Activated naive CD4-positive, alpha-beta T cell treated with anti-CD3 and anti-CD28 coated beads, Interleukin-2, amount 50 U/mL, for 72 hours (primary cell): ENCODE results near the gene POM121C. TPM values are rescaled to one million over a fixed set of nuclear protein-coding genes. Genes with fewer than 3 reads are reported as not detected.
"Not testable (repeated sequence)": the region's sequence is repeated elsewhere in the genome, so short reads cannot be mapped to it uniquely, and the experiment has no call there.

Experiments
- ATAC-seq, 2 donors: fragments of 150-1000 bp; cut with Tn5 transposase; 2 replicates each; pipeline ENCODE4 v1.10.0; 2021; ENCODE audit warnings: mild to moderate bottlenecking in 2 of 2, moderate library complexity in 2 of 2
- DNase-seq, 2 donors: peaks; one replicate each; pipeline ENCODE4 v3.0.0; 2021 to 2022; ENCODE audit warnings: low spot score in 2 of 2
- H3K27ac Mint-ChIP-seq, 2 donors: one replicate each; pipeline ENCODE4 v1.8.0; 2022; ENCODE audit warnings: mild to moderate bottlenecking in 2 of 2, mixed read lengths in 2 of 2
- H3K36me3 Mint-ChIP-seq, 2 donors: one replicate each; pipeline ENCODE4 v1.8.0; 2022; ENCODE audit warnings: mixed read lengths in 2 of 2
- H3K9me3 Mint-ChIP-seq, 2 donors: one replicate each; pipeline ENCODE4 v1.8.0; 2022; ENCODE audit warnings: mixed read lengths in 2 of 2
- total RNA-seq, 2 donors: library from RNA; stranded (reverse); gene quantifications; one replicate each; pipeline ENCODE4 v1.2.3, GENCODE V29; 2022

POM121C gene
- total RNA-seq, 2 donors from 2014 or later, result 54.1 to 111 TPM

DNA sequence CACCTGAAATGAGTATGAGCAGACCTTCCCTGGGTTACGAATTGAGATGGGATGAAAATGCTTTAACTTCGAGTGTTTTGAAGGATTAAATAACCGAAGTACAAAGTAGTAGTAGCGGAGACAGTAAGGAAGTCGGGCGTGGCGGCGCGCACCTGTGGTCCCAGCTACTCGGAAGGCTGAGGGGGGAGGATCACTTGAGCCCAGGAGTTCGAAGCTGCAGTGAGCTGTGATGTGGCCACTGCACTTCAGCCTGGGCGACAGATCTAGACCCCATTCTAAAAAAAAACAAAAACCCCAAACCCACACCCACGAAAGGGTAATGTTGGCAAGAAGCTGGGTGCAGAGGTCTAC lies 75.3 kb downstream of the POM121C start:
- ATAC-seq, H3K27ac Mint-ChIP-seq, H3K36me3 Mint-ChIP-seq, DNase-seq, H3K9me3 Mint-ChIP-seq: not testable (repeated sequence)

DNA sequence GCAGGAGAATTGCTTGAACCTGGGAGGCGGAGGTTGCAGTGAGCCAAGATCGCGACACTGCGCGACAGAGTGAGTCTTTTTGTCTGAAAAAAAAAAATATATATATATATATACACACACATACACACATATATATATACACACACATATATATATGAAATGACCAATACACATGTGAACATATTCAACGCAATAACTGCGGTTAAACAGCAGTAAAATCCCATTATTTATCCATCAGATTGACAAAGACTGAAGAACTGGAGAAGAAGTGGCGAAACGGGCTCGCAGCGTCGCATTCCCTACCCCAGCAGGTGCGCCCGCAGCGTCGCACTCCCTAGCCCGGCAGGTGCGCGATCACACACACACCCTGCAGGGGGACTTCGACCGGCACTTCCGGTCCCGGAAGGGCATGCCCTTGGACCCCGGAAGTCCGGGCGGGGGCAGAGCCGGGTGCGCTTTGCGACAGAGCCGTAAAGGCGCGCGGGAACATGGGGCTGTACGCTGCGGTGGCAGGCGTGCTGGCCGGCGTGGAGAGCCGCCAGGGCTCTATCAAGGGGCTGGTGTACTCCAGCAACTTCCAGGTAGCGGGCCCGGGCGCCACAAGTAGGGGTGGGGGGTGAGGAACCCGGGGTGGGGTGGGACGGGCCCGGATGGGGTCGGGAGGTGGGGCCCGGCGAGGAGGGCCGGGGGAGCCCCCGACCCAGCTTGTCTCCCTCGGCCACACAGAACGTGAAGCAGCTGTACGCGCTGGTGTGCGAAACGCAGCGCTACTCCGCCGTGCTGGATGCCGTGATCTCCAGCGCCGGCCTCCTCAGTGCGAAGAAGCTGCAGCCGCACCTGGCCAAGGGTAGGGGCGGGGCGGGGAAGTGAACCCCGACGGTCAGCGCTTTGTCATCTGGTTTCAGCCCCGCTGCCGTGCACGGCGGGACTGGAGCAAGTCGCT lies 75.9 kb downstream of the POM121C start:
- not testable (repeated sequence) for DNase-seq, H3K36me3 Mint-ChIP-seq, H3K9me3 Mint-ChIP-seq, H3K27ac Mint-ChIP-seq
- peak; percentile 92 to 95 for ATAC-seq

DNA sequence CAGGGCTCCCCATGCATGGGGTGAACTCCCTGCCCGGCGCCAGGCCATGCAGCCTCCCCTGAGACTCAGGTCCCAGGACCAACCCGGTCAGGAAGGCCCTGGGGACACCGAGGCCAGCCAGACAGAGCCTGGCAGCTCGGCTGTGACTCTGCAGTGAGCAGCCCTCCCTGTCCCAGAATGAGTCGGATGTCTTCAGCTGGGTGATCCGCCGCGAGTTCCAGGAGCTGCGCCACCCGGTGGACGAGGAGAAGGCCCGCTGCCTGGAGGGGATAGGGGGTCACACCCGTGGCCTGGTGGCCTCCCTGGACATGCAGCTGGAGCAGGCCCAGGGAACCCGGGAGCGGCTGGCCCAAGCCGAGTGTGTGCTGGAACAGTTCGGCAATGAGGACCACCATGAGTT lies 81.4 kb downstream of the POM121C start:
- not testable (repeated sequence) for DNase-seq, H3K27ac Mint-ChIP-seq, H3K36me3 Mint-ChIP-seq, H3K9me3 Mint-ChIP-seq
- ATAC-seq, result peak in 1 of 2 donors; percentile 31

DNA sequence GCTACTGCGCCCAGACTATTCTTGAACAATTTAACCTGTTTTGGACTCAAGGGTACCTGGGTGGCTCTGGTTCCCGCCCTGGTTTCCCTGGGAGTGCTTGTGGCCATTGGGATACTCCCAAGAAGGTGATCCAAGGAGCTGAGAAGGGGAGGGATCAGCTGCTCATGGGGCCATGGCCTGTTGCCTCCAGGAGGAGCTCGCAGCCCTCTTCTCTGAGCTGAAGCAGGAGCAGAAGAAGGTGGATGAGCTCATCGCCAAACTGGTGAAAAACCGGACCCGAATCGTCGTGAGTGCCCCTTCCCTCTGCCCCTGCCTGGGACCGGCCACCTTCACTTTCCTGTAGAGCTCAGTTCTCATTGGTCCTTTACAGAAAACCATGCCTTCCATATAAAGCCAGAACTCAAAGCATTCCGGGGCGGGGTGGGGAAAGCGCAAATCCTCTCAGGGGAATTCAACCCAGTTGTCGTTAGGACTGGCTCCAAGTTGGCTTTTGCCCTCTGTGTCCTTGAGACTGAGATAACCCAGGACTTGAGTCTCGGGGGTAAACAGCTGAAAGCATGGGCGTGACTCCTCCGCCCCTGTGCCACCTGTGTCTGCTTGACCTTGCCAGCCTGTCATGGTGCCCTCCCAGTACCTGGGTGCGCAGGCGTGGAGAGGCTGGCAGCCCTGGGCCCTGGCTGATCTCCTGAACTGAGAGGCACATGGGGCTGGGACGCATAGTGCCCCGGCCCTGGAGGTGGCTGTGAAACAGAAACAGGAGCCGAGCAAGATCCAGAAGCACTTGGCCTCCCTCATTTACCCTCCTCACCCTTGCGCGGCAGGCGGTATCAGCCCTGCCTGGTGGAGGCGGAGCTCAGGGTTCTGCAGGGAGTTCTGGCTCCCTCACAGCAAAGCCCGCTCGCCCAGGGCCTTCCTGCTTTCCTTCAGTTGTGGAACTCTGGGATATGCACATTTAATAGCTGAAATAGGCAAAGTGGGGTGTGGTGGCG lies 82.3 kb downstream of the POM121C start:
- H3K27ac Mint-ChIP-seq, ATAC-seq, H3K36me3 Mint-ChIP-seq: not testable (repeated sequence)

DNA sequence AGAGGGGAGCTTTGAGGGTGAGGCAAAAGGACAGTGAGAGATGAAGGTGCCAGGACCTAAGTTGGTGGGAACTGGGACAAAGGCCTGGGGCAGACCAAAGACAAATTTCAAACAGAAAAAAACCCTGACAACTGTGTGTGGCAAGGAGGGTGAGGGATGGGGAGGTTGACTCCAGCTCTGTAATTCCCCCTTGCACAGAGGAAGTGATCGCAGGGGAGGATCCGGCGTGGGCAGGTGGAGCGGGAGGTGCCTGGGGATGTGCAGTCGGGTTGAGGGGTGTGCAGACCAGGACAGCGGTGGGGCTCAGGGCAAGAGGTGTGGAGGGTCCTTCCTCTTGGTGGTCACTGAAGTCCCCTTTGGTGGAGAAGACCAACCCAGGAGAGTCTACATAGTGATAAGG lies 85.5 kb downstream of the POM121C start:
- not testable (repeated sequence) for H3K27ac Mint-ChIP-seq, H3K9me3 Mint-ChIP-seq, DNase-seq, H3K36me3 Mint-ChIP-seq
- peak; percentile 21 to 38 for ATAC-seq

More for the DNA sequence above, 82.3 kb downstream of the POM121C start:
- not testable (repeated sequence) for H3K9me3 Mint-ChIP-seq, DNase-seq

DNA sequence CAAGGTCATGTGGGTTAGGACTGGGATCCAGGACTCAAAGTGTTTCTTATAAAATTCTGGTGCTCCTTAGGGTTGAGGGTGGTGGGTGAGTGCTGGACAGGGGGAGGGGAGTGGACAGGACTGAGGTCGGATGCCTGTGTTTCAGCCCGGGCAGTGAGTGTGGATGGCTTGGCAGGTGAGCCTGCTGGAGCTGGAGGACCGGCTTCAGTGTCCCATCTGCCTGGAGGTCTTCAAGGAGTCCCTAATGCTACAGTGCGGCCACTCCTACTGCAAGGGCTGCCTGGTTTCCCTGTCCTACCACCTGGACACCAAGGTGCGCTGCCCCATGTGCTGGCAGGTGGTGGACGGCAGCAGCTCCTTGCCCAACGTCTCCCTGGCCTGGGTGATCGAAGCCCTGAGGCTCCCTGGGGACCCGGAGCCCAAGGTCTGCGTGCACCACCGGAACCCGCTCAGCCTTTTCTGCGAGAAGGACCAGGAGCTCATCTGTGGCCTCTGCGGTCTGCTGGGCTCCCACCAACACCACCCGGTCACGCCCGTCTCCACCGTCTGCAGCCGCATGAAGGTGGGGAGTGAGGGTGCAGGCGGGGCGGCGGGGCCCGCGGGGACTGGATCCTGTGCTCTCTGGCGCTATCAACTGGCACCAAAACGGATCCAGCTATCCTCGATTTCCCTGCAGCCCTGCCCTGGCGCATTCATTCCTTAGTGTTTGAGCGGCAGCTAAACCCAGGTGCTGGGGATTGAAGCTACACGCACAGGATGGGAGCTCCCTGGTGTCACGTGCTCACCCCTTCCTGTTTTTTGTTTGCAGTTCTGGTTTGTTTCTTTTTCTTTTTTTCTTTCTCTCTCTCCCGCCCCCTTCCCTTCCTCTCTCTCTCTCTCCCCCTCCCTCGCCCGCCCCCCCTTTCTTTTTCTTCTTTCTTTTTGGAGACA lies 87.1 kb downstream of the POM121C start:
- DNase-seq, H3K36me3 Mint-ChIP-seq, H3K9me3 Mint-ChIP-seq, H3K27ac Mint-ChIP-seq: not testable (repeated sequence)
- peak; percentile 61 to 71 for ATAC-seq

DNA sequence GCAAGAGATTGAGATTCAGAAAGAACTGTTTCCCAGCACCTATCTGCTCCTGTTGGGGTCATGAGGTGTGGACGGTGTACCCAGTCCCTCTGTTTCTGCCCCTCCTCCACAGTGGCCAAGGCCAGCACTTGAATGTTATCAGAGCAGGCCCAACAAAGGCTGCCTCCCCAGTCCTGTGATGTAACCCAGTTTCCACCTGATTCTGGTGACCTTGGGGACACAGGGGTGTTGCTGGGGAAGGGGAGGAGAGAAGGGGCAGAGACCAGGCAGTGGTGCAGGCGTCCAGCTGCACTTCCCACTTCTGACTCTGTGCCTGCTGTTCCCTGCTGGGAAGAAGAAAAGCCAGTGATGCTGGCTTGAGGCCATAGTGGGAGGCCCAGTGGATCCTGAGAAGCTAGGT lies 88.2 kb downstream of the POM121C start:
- DNase-seq, H3K27ac Mint-ChIP-seq, H3K36me3 Mint-ChIP-seq, ATAC-seq, H3K9me3 Mint-ChIP-seq: not testable (repeated sequence)

DNA sequence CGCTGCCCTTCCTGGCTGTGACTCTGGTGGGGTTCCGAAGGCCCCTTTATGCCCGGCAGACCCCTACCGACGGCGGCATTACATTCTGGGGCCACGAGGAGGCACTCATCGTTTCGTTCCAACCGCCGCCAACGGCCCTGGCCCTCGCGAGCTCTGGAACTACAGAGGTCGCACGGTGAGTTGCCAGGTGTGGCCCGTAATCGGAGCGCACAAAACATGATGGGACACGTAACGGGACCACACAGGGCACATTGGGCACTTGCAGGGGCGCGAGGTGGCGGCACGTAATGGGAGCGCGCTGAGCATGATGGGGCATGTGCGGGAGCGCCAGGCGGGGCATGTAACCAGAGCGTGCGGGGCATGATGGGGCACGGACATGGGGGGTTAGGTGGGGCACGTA lies 90.8 kb downstream of the POM121C start, which contains the start of gene TRIM73:
TRIM73 (plus strand) TSS at position 301 of the 400 bp plus-strand sequence. CDS start 3,305 bp downstream, outside the sequence.
- not testable (repeated sequence) for ATAC-seq, H3K27ac Mint-ChIP-seq, DNase-seq, H3K9me3 Mint-ChIP-seq, H3K36me3 Mint-ChIP-seq

DNA sequence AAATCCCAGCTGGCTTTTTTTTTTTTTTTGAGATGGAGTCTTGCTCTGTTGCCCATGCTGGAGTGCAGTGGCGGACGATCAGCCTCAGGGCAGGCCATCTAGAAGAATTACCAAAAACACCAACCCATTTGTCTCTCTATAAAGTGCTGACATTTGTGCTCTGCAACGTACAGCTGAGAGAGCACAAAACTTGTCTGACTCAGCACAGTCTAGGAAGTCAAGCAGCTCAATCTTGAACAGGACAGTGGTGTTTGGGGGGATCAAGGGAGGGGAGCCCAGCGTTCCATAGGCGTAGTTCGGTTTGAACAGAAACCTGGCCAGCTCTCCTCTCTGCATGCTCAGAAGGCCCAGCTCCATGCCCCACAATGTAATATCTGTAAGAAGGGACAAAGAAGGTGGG lies 92.9 kb downstream of the POM121C start:
- not testable (repeated sequence) for ATAC-seq, DNase-seq, H3K27ac Mint-ChIP-seq, H3K36me3 Mint-ChIP-seq, H3K9me3 Mint-ChIP-seq

DNA sequence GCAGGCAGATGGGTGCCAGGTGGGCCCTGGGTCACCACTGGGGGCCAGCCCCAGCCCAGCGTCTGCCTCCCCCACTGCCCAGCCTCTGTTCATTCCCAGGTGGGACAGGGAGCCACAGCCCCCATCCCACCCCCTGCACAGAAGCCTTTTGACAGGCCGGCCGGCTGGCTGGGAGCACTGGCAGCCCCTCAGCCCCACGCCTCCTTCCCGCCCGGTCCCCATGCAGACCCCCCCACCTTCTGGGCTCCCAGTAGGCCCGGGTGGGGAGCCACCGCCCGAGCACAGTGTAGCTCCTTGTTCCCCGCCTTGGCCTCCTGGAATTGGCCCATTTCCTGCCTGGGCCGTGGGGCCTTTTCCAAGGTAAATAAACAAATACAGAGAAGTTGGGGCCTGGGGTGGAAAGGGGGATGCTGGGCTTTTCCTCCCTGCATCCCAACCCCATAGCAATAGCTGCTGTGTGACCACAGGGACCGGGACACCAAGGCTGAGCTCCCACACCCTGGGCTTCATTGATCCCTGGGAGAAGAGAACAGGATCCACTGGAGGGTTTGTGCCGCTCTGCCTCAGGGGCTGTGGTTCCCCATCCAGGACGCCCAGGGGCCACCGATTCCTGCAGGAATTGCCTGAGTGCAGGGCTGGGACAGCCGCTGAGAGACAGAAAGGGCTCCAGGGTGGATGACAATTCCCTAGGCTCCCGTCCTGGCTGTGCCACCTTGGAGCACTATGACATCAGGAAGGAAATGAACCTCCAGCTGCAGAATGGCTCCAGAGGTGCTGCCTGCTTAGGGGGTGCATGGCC lies 111.4 kb downstream of the POM121C start:
- not testable (repeated sequence) for H3K27ac Mint-ChIP-seq
- ATAC-seq, result peak; percentile 24 to 37

DNA sequence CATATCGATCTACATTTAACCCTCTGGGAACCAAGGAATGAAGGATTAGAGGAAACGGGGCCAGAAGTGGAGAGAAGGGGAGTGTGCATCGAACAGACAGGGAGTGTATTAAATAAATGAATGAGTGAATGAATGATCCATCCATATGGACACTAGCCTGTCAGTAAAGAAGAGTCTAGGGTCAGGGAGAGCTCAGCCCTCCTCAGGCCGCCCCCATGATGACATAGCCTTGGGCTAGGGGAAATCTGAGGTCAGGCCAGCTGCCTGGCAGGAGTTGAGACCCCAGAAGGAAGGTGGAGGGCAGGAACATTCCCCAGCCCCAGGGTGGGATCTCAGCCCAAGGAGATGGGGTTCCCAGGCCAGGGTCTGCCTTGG lies 112.0 kb downstream of the POM121C start:
- not testable (repeated sequence) for DNase-seq, H3K9me3 Mint-ChIP-seq, H3K36me3 Mint-ChIP-seq, H3K27ac Mint-ChIP-seq
- ATAC-seq, result peak in 1 of 2 donors; percentile 7

More for the DNA sequence above, 111.4 kb downstream of the POM121C start:
- H3K9me3 Mint-ChIP-seq, H3K36me3 Mint-ChIP-seq, DNase-seq: not testable (repeated sequence)

DNA sequence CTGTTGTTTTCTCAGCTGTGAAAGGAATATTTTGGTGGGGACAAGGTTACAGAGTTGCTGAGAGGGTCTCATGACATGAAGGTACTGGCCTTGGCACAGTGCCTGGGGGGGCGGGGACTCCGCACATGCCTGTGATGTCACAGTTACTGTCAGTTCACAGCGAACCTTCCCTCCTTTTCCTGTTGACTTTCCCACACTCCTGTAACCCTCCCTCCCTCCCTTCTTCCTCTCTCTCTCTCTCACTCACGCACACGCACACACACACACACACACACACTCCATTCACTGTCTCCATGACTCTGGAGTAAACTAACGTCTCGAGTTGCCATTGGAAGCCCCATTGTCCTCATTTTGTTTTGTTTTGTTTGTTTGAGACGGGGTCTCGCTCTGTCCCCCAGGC lies 118.8 kb downstream of the POM121C start:
- H3K27ac Mint-ChIP-seq, ATAC-seq, H3K9me3 Mint-ChIP-seq, DNase-seq, H3K36me3 Mint-ChIP-seq: not testable (repeated sequence)
